ENCODE measurements around the gene SPINK13.

- no peak for TF ChIP-seq CTCF (conservative IDR thresholded peaks at IDR 0.05; ENCODE audit: low read depth, low read length)
- TF ChIP-seq MXI1 (IDR thresholded peaks at IDR 0.05; ENCODE audit: borderline replicate concordance, low read depth, low read length) = no peak
- TF ChIP-seq POLR2A (IDR thresholded peaks at IDR 0.05; ENCODE audit: low read depth, low read length) = no peak
- TF ChIP-seq BHLHE40 (IDR thresholded peaks at IDR 0.05; ENCODE audit: low read depth, low read length) = no peak
- no peak for TF ChIP-seq MAZ (IDR thresholded peaks at IDR 0.05; ENCODE audit: borderline replicate concordance, low read depth, low read length)
- TF ChIP-seq ELK1 (IDR thresholded peaks at IDR 0.05; ENCODE audit: borderline replicate concordance, low read depth, low read length) = no peak
- TF ChIP-seq RFX5 (IDR thresholded peaks at IDR 0.05; ENCODE audit: low read depth, low read length) = no peak
Observed at GRCh38 chr5:148297731-148298130, 29.1 kb downstream of the SPINK13 start.
